ENCODE measurements around the gene EFCAB11. TPM values are rescaled to one million over a fixed set of nuclear protein-coding genes. Genes with fewer than 3 reads are reported as not detected.

Gene EFCAB11
- total and polyA plus RNA-seq, 2 donors (not counting 3 experiments of a cell fraction or from before 2014, with no cell fraction given) = 2.8 to 6.3 TPM

GRCh38 chr14:89862856-89863255 is 91.7 kb downstream of the EFCAB11 start:
- no TSS peak for BruUV-seq (replicated peaks)
- Histone ChIP-seq H3K4me3 (replicated peaks in 1 of 3; ENCODE audit: insufficient read depth in 1 of 3, low read depth in 1 of 3, low read length in 3 of 3) (no peak overlapping the region), H3K27me3 (ENCODE audit: control insufficient read depth in 2 of 2, insufficient read depth in 2 of 2, low read length in 2 of 2) (no peaks in the 10 kb centered on the region), H3K9me1 (replicated peaks; ENCODE audit: control insufficient read depth, extremely low read depth, insufficient read depth, low read length) (no peaks in the 10 kb centered on the region), H3K27ac (ENCODE audit: insufficient read depth, low read depth, low read length) (no peak overlapping the region), H3K79me2 (ENCODE audit: control insufficient read depth, insufficient read depth, low read length) (no peaks in the 10 kb centered on the region), H3K9ac (replicated peaks; ENCODE audit: extremely low read depth, insufficient read depth, low read length) (no peak overlapping the region), H2AFZ (ENCODE audit: low read depth, low read length) (no peak overlapping the region), H3K9me3 (replicated peaks; ENCODE audit: control insufficient read depth, insufficient read depth, low read length) (no peaks in the 10 kb centered on the region), H4K20me1 (replicated peaks; ENCODE audit: control insufficient read depth, extremely low read depth, insufficient read depth, low read length) (no peaks in the 10 kb centered on the region), H3K36me3 (ENCODE audit: control insufficient read depth in 2 of 2, extremely low read depth in 1 of 2, insufficient read depth in 2 of 2, low read length in 2 of 2) (no peaks in the 10 kb centered on the region), H3K4me1 (ENCODE audit: control insufficient read depth, extremely low read depth, insufficient read depth, low read length) (no peaks in the 10 kb centered on the region), H3K4me2 (ENCODE audit: insufficient read depth, low read length) (no peak overlapping the region)
- CTCF ChIA-PET = no interaction called here
- POLR2A ChIA-PET = no interaction called here
- DNase-seq (ENCODE audit: low read depth, low spot score) = no peak
- intact Hi-C loops (cut with micrococcal nuclease) (no loop called here), dilution Hi-C loops (cut with MboI; ENCODE audit: extremely low pct_ligation_motif_present, low sequenced_read_pairs) (no loop called here)
- no peak for TF ChIP-seq GATA2 (IDR thresholded peaks at IDR 0.05; ENCODE audit: insufficient read depth, insufficient read length, low read depth, low read length)
- no peak for TF ChIP-seq FOS (IDR thresholded peaks at IDR 0.05; ENCODE audit: borderline replicate concordance, insufficient read depth, low read length)
- TF ChIP-seq POLR2A (IDR thresholded peaks at IDR 0.05; ENCODE audit: low read depth, low read length) = no peak
- TF ChIP-seq, protein P1, sequence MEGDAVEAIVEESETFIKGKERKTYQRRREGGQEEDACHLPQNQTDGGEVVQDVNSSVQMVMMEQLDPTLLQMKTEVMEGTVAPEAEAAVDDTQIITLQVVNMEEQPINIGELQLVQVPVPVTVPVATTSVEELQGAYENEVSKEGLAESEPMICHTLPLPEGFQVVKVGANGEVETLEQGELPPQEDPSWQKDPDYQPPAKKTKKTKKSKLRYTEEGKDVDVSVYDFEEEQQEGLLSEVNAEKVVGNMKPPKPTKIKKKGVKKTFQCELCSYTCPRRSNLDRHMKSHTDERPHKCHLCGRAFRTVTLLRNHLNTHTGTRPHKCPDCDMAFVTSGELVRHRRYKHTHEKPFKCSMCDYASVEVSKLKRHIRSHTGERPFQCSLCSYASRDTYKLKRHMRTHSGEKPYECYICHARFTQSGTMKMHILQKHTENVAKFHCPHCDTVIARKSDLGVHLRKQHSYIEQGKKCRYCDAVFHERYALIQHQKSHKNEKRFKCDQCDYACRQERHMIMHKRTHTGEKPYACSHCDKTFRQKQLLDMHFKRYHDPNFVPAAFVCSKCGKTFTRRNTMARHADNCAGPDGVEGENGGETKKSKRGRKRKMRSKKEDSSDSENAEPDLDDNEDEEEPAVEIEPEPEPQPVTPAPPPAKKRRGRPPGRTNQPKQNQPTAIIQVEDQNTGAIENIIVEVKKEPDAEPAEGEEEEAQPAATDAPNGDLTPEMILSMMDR (IDR thresholded peaks at IDR 0.05; ENCODE audit: extremely low read depth in 1 of 2, insufficient read depth in 1 of 2, low read depth in 1 of 2, low read length in 2 of 2) = no peak
- TF ChIP-seq POLR2AphosphoS5 (IDR thresholded peaks at IDR 0.05; ENCODE audit: insufficient read depth, low read depth, low read length) = no peak
- TF ChIP-seq MAX (IDR thresholded peaks at IDR 0.05; ENCODE audit: insufficient read depth, insufficient read length) = no peak
- no peak for TF ChIP-seq JUN (IDR thresholded peaks at IDR 0.05; ENCODE audit: borderline replicate concordance, insufficient read depth, insufficient read length, low read depth)
- no peak for TF ChIP-seq MYC (IDR thresholded peaks at IDR 0.05; ENCODE audit: low read depth, low read length)
- no peak for TF ChIP-seq EZH2 (IDR thresholded peaks at IDR 0.05; ENCODE audit: borderline replicate concordance, low read depth, low read length, severe bottlenecking)
- no peak for FAIRE-seq

All from endothelial cell of umbilical vein (primary cell).